Hindlimb muscle (tissue), 1 donor: ENCODE measurements around the gene ASGR1. TPM values are rescaled to one million over a fixed set of nuclear protein-coding genes. Genes with fewer than 3 reads are reported as not detected.
"Not testable (repeated sequence)": the region's sequence is repeated elsewhere in the genome, so short reads cannot be mapped to it uniquely, and the experiment has no call there.

Experiments
- DNase-seq: peaks from one replicate; pipeline ENCODE4 v3.0.0-alpha.2; 2013
- polyA plus RNA-seq: library from polyadenylated mRNA; unstranded; fragments of 120-200 nt; gene quantifications from one replicate; pipeline ENCODE4 v1.2.1, GENCODE V29; 2013; ENCODE audit not compliant: insufficient read length

Gene ASGR1
- polyA plus RNA-seq, 1 donor: 1.8 TPM

- DNase-seq: not testable (repeated sequence)
Observed at GRCh38 chr17:7158424-7158823, 20.7 kb downstream of the ASGR1 start.

GRCh38 chr17:7156342-7156940 is 22.7 kb downstream of the ASGR1 start:
- no peak for DNase-seq

- no peak for DNase-seq
Observed at GRCh38 chr17:7147772-7148171, 31.4 kb downstream of the ASGR1 start.

- no peak for DNase-seq
Observed at GRCh38 chr17:7146115-7146514, 33.1 kb downstream of the ASGR1 start.

GRCh38 chr17:7144213-7144612 is 35.0 kb downstream of the ASGR1 start:
- no peak for DNase-seq

GRCh38 chr17:7141824-7142223 is 37.3 kb downstream of the ASGR1 start:
- DNase-seq: no peak

GRCh38 chr17:7139400-7139799 is 39.8 kb downstream of the ASGR1 start:
- DNase-seq: no peak

GRCh38 chr17:7138800-7139381 is 40.3 kb downstream of the ASGR1 start:
- DNase-seq: no peak

GRCh38 chr17:7137171-7137943 is 41.8 kb downstream of the ASGR1 start:
- DNase-seq: no peak

- peak; percentile 71 for DNase-seq
Observed at GRCh38 chr17:7136266-7136877, 42.8 kb downstream of the ASGR1 start.

GRCh38 chr17:7133916-7134315 is 45.3 kb downstream of the ASGR1 start:
- no peak for DNase-seq

GRCh38 chr17:7133424-7133823 is 45.7 kb downstream of the ASGR1 start:
- no peak for DNase-seq

GRCh38 chr17:7132511-7133094 is 46.6 kb downstream of the ASGR1 start:
- DNase-seq: no peak

- DNase-seq: no peak
Observed at GRCh38 chr17:7131423-7131791, 47.8 kb downstream of the ASGR1 start.

- no peak for DNase-seq
Observed at GRCh38 chr17:7130621-7131422, 48.3 kb downstream of the ASGR1 start.

GRCh38 chr17:7129311-7129710 is 49.9 kb downstream of the ASGR1 start:
- no peak for DNase-seq

- DNase-seq: no peak
Observed at GRCh38 chr17:7128160-7128559, 51.0 kb downstream of the ASGR1 start.

GRCh38 chr17:7127501-7127900 is 51.7 kb downstream of the ASGR1 start:
- DNase-seq: not testable (repeated sequence)

GRCh38 chr17:7126386-7126785 is 52.8 kb downstream of the ASGR1 start:
- not testable (repeated sequence) for DNase-seq

- DNase-seq: no peak
Observed at GRCh38 chr17:7124923-7125322, 54.2 kb downstream of the ASGR1 start.

- DNase-seq: no peak
Observed at GRCh38 chr17:7123844-7124243, 55.3 kb downstream of the ASGR1 start.
